HG03442 (cell line): ENCODE data around the gene SLC22A15.
"Not testable (repeated sequence)": the region's sequence is repeated elsewhere in the genome, so short reads cannot be mapped to it uniquely, and the experiment has no call there.

Source experiments
- ATAC-seq: cut with Tn5 transposase; IDR thresholded peaks from one replicate; pipeline ENCODE4 v1.9.1; 2021; ENCODE audit warnings: mild to moderate bottlenecking, moderate library complexity; ENCODE audit not compliant: unreplicated experiment

Gene SLC22A15

GRCh38 chr1:116031302-116031835 lies 55.1 kb downstream of the SLC22A15 start:
- ATAC-seq: no peak

- ATAC-seq: no peak
Observed at GRCh38 chr1:116033322-116033721, 57.0 kb downstream of the SLC22A15 start.

- no peak for ATAC-seq
Observed at GRCh38 chr1:116036255-116036654, 59.9 kb downstream of the SLC22A15 start.

- no peak for ATAC-seq
Observed at GRCh38 chr1:116038679-116039078, 62.4 kb downstream of the SLC22A15 start.

- no peak for ATAC-seq
Observed at GRCh38 chr1:116044071-116044470, 67.8 kb downstream of the SLC22A15 start.

GRCh38 chr1:116046933-116047332 lies 70.6 kb downstream of the SLC22A15 start:
- ATAC-seq: not testable (repeated sequence)

GRCh38 chr1:116051896-116052295 lies 75.6 kb downstream of the SLC22A15 start:
- not testable (repeated sequence) for ATAC-seq

GRCh38 chr1:116062201-116062600 lies 85.9 kb downstream of the SLC22A15 start:
- ATAC-seq: no peak

GRCh38 chr1:116064616-116065015 lies 88.3 kb downstream of the SLC22A15 start:
- no peak for ATAC-seq

GRCh38 chr1:116066868-116067565 lies 90.7 kb downstream of the SLC22A15 start:
- ATAC-seq: no peak

- ATAC-seq: no peak
Observed at GRCh38 chr1:116067566-116067890, 91.2 kb downstream of the SLC22A15 start.

GRCh38 chr1:116075575-116075974 lies 99.3 kb downstream of the SLC22A15 start:
- ATAC-seq: no peak

GRCh38 chr1:116075990-116076389 lies 99.7 kb downstream of the SLC22A15 start:
- ATAC-seq: no peak

GRCh38 chr1:116076831-116077230 lies 100.5 kb downstream of the SLC22A15 start:
- no peak for ATAC-seq

GRCh38 chr1:116078699-116079223 lies 102.4 kb downstream of the SLC22A15 start:
- ATAC-seq: no peak

- ATAC-seq: no peak
Observed at GRCh38 chr1:116087628-116088027, 111.3 kb downstream of the SLC22A15 start.

GRCh38 chr1:116089870-116090269 lies 113.6 kb downstream of the SLC22A15 start:
- ATAC-seq: no peak

- no peak for ATAC-seq
Observed at GRCh38 chr1:116091083-116091482, 114.8 kb downstream of the SLC22A15 start.

GRCh38 chr1:116092752-116093489 lies 116.6 kb downstream of the SLC22A15 start:
- ATAC-seq: no peak

GRCh38 chr1:116095027-116095426 lies 118.7 kb downstream of the SLC22A15 start:
- no peak for ATAC-seq

GRCh38 chr1:116096013-116096618 lies 119.8 kb downstream of the SLC22A15 start:
- no peak for ATAC-seq

- ATAC-seq: no peak
Observed at GRCh38 chr1:116097626-116098025, 121.3 kb downstream of the SLC22A15 start.
